Measurements from ENCODE around the gene UVSSA.

UVSSA gene

DNA sequence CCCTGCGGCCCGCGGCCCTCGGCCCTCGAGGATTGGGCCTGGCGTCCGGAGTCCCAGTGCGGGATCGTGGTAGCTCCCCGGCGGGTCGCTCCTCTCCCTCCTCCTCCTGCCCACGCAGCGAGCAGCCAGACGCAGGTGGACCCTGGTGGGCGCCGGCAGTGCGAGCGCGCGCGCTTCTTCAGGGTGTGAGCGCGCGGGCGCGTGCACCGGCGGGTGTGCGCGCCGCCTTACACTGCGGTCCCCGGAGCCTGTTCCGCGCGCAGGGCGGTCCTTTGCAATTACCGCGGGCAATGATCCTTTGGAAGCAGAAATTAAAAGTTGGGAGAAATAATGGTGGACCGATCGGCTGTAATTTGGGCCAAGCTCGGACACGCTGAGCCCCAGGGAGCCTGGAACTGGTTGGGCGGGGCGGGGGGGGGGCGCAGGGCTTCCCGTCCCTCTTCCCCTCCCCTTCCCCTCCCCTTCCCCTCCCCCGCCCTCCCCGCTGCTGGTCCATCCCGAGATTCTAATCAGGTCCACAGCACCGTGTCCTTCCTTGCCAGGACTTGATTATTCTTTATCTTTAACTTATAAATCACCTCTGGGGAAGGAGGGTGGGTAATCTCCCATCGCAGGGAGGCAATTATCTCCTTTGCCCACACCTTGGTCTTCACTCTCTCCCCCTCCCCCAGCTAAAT, 60.8 kb downstream of the UVSSA start:
- DNase-seq (ENCODE audit: low read depth in 2 of 2), result no peak

DNA sequence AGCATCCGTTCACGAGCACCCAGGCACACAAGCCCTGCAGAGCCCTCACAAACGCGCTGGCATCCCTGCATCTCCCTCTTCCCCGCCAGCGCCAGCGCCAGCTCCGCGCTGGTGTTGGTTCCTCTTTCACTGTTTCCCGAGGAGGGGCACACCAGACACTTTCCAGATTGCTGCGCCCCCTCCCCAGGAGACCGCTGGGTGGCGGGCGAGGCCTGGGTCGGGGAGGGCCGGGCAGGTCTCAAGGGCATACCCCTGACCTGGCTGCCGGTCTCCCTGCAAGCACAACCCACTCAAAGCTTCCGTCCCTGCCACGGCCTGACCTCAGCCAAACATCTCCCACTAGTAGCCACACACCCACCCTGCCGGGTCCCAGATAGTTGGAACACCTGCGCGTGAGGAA, 61.4 kb downstream of the UVSSA start:
- DNase-seq (ENCODE audit: low read depth in 2 of 2), result no peak

- no peak for DNase-seq (ENCODE audit: low read depth in 2 of 2)
These were observed 62.1 kb downstream of the UVSSA start for GRCh38 chr4:1409079-1409478.

DNA sequence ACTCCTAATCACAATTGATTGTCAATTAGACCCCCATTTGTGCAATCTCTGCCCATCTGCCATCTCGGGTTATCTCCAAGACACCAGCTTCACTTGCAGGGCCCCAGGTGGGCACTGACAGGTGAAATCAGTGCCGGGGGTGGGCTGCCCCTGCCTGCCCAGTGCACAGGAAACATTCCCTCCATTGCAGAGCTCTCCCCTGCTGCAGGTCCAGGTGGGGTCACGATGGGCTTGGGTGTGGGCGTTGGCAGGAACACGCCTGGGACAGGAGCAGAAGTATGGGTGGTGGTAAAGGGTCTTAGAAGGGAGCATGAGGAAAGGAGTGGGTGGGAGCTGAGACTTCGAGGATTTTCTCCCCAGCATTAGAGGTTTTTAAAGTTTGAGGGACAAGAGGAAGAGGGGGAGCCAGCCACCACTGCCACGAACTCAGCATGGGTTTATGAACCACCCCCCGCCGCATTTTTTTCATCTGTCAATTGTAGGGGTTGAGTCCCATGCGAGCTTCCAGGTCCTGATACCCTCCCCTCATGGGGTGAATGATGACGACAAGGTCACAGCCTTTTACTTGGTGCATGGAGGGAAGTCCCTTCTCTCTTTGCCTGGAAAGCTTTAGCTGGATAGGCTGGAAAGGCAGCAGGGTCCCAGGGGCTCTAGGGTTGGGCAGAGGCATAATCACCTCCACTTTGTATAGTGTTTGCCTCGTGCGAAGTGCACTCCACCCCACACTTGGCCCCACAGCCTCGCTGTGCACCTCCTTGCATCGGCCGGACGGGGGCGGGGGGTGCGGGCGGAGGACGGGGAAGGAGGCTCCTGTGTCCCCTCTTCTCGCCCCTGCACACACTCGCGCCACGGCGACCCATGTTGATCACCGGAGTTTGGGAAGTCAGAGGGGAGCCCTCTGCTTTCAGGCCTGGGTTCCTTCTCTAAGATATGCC, 62.8 kb downstream of the UVSSA start:
- DNase-seq (ENCODE audit: low read depth in 2 of 2), result no peak

DNA sequence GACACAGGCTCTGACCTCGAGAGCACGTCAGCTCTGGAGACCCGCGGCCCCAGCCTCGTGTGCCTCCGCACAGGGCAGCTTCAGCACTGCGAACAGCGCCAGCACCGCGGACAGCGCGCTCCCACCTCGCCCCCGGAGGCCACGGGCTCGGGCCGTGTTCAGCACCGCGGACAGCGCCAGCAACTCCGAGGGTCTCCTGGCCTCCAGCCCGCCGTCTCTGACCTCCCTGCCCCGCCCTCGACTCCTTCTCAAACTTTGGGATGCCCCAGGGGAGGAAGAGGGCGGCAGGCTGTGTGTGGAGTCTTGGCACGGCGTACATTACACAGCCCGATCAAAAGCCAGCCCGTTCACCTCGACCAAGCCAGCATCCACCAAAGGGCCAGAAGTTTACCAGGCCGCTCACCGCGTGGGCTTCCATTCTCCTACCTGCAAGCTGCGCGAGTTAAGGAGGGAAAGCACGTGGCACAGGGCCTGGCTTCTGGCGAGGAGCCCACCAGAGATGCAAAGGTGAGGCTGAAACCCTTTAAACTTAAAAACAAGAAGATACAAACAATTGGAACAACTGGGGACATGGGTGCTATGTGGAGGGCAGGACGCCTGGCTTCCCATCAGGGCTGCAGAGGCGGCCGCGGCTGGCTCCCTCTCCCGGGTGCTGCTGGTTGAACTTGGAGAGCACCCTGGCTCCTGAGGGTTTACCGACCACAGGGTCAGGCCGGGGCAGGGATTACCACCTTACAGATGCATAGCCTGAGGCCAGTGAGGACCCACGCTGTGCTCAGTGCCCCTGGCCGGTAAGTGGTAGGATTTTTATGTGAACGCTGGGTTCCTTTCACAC, 63.7 kb downstream of the UVSSA start:
- DNase-seq (ENCODE audit: low read depth in 2 of 2), result no peak

DNA sequence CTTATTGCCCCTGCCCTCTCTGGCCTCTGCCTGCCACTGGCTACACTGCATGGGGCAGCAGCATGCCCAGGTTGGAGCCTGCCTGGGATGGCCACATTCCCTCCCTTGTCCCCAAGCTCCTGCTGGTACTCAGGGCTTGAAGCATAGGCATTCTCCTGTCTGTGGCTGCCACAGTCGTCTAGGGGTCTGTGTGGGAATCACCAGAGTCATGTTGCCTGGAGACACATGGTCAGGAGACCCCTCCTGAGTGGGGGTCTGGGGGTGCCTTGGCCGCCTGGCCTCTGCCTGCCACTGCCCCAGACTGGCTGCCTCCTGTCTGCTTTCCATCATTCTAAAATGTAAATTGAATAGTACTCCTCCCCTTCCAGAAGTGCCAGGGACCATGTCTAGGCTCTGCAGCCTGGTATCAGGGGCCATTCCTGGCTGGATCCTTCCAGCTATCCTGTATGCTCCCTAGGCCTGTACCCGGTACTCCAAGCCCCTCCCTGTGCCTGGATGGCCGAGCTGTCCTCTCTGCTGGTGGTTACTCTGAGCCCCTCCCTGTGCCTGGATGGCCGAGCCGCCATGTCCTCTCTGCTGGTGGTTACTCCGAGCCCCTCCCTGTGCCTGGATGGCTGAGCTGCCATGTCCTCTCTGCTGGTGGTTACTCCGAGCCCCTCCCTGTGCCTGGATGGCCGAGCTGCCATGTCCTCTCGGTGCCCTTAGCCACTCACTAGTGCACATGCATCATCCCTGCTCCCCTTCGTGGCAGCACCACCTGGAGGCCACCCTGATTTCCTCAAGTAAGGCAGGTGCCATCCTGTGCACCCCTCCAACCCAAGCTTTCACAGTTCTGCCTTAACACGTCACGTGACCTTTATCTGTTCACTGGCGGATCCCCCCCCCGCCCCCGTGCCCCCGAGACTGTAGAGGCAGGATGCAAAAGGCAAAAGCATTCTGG, 64.7 kb downstream of the UVSSA start:
- no peak for DNase-seq (ENCODE audit: low read depth in 2 of 2)

- DNase-seq (ENCODE audit: low read depth in 2 of 2), result no peak
These were observed 65.6 kb downstream of the UVSSA start for GRCh38 chr4:1412376-1413203.

GRCh38 chr4:1413204-1413663, 66.2 kb downstream of the UVSSA start:
- no peak for DNase-seq (ENCODE audit: low read depth in 2 of 2)

- no peak for DNase-seq (ENCODE audit: low read depth in 2 of 2)
These were observed 66.9 kb downstream of the UVSSA start for GRCh38 chr4:1413687-1414479.

DNA sequence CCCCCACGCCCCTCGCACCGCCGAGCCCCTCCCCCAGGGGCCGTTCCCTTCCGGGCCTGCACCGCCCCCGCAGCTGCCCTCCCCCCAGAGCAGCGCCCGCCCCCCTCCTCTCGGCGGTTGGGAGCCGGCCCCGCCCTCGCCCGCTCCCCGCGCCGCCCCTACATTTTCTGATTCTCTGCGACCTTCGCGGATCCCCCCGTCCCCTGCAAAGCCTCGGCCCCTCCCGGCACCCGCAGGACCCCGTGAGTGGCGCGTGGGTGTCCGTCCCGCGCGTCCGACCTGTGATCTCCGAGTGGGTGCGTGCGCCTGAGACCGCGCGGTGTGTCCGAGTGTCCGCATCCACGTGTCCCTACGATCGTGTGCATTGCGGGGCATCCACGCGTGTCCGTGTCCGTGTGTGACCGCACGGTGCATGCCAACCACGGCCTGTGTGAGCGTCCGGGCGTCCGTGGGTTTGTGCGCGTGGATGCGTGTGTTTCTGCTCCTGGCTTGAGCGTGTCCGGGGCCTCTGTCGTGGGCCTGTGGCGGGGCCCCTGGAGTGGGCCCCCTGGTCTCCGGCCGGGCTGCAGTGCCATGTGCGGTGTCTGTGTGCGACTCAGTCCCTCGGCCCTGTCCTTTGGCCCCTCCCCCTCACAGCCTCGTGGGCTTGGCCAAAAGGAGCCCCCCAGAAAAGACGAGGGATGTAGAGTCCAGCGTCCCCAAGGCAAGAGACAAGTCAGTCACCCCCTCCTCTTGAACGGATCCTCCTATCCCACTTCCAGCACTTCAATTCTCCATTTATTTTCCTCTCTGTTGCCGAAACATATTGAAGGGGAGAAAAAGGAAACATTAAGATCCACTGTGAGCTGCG, 68.0 kb downstream of the UVSSA start:
- DNase-seq (ENCODE audit: low read depth in 2 of 2), result no peak

DNA sequence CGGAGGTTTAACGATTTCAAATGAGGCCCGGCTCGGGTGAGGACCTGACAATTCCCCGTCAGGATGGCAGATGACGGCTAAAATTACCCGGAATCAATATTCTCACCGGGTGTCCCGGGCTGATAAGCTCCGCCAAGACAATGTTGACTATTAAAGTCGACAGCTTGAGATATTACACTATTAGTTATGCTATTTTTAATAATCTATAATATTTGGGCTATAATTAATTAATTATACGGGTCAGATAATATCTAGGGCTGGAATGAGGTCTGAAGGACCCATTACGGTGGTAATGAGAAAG, 68.6 kb downstream of the UVSSA start:
- DNase-seq (ENCODE audit: low read depth in 2 of 2), result no peak

GRCh38 chr4:1416051-1416947, 69.3 kb downstream of the UVSSA start:
- no peak for DNase-seq (ENCODE audit: low read depth in 2 of 2)

- DNase-seq (ENCODE audit: low read depth in 2 of 2), result no peak
These were observed 69.9 kb downstream of the UVSSA start for GRCh38 chr4:1416948-1417260.

GRCh38 chr4:1417522-1418390, 70.7 kb downstream of the UVSSA start:
- no peak for DNase-seq (ENCODE audit: low read depth in 2 of 2)

DNA sequence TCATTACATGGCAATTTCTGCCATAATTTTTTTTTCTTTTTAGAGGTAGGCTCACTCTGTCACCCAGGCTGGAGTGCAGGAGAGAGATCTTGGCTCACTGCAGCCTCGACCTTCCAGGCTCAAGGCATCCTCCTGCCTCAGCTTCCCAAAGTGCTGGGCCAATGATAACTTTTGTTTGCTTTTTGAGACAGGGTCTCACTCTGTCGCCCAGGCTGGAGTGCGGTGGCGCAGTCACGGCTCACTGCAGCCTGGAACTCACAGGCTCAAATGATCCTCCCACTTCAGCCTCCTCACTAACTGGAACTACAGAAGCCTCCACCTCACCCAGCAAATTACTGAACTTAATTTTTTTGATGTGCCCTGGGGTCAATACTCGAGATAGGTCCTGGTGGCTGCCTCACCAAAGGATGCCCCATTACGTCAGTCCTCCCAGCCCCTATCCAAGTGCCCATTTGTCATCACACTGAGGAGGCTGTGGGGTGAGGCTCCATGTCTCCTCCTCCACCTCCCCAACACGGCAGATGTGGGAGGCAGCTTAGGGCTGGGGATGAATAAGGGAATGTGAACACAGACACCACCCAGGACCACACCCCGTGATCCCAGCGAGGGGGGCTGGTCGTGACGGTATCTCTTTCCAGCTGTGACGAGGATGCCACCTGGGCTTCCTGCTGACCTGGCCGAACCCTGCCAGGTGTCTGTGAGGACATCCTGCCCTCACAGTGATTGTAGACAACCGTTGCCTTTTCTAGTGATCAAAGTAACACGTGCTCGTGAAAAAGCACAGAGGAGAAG, 71.7 kb downstream of the UVSSA start:
- no peak for DNase-seq (ENCODE audit: low read depth in 2 of 2)

- DNase-seq (ENCODE audit: low read depth in 2 of 2), result no peak
These were observed 72.7 kb downstream of the UVSSA start for GRCh38 chr4:1419708-1420107.
